Fibroblast of peridontal ligament (primary cell): Measurements from ENCODE around the gene TMPRSS13.
A peak's percentile ranks its signal among the peaks of the same experiment; 100 is the strongest.

Experiments used
- DNase-seq: peaks from one replicate; pipeline ENCODE4 v3.0.0-alpha.2; 2010; ENCODE audit errors: extremely low read depth

Gene TMPRSS13

DNA sequence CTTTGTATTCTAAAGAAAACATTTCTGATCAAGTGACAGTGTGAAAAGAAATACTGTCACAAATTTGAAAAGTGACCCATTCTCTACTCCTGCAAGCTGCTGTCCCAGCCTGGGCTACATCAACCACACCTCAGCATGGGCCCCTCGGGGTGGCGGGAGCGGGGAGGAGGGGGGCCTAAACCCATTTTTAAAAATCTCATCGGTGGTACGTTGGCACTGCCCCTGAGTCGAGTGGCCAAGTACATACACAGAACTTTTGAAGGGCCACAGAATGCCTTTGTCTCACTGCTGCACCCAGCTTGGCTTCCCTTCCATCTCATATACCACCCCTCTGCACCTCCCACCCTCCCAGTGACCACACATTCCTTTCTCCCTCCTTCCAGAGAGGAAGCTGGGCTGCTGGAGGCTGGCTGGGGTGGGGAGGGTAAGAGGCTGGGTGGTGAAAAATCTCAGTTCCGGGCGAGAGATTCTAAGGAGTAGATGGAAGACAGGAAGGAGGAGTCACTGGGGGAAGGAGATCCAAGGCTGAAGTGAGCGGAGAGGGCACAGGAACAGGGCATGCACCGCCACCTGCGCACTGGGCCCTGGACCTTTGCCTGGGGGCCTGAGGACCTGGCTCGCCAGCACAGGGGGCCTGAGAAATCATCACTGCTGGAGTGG lies 73.9 kb downstream of the TMPRSS13 start:
- no peak for DNase-seq

GRCh38 chr11:117852309-117852708 lies 76.9 kb downstream of the TMPRSS13 start:
- no peak for DNase-seq

DNA sequence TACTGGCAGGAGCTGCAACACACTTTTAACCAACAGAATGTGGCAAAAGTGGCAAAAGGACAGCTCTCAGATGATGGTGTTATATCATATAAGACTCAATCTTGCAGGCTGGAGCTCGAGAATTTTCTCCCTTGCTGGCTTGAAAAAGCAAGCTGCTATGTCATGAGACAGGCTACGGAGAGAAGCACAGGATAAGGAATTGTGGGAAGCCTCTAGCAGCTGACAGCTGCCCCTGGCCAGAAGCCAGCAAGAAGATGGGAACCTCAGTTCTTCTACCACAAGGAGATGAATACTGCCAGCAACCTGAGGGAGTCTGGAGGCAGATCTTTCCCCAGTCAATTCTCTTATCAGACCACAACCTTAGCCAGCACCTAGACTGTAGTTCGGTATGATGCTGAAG lies 77.3 kb downstream of the TMPRSS13 start:
- DNase-seq, result no peak

- peak; percentile 2 for DNase-seq
These were observed 78.1 kb downstream of the TMPRSS13 start for GRCh38 chr11:117851106-117851505.
